Esophagus squamous epithelium (tissue), 4 donors: ENCODE measurements around the gene PAX6.

Source experiments
- CTCF ChIP-seq, 6 experiments: fragments of 450-650 bp in 4 of 6; fragments of 200-600 bp in 2 of 6; sonication (generic) in 2 of 6; IDR thresholded peaks; one replicate each; pipeline ENCODE4 v1.5.1; 2016 to 2019; ENCODE audit warnings: antibody characterized with exemption in 6 of 6, mild to moderate bottlenecking in 4 of 6, moderate library complexity in 4 of 6
- POLR2A ChIP-seq, 4 donors: fragments of 450-650 bp; IDR thresholded peaks; one replicate each; pipeline ENCODE4 v1.6.1; 2017; ENCODE audit warnings: antibody characterized with exemption in 4 of 4, mild to moderate bottlenecking in 4 of 4, moderate library complexity in 3 of 4

- TF ChIP-seq CTCF (IDR thresholded peaks at IDR 0.05) (no peak), POLR2A (IDR thresholded peaks at IDR 0.05) (no peak)
These were observed 17.1 kb upstream of the PAX6 start for GRCh38 chr11:31828217-31828616.
